GM12872 (cell line): Measurements from ENCODE around the gene ATP23.
A peak's percentile ranks its signal among the peaks of the same experiment; 100 is the strongest.

Source experiments
- TF ChIP-seq, protein P1 (sequence below): IDR thresholded peaks from 3 replicates; pipeline ENCODE4 v1.5.1; 2011; ENCODE audit warnings: low read depth, mild to moderate bottlenecking, low read length, moderate library complexity; ENCODE audit not compliant: insufficient read depth

The ATP23 gene

DNA sequence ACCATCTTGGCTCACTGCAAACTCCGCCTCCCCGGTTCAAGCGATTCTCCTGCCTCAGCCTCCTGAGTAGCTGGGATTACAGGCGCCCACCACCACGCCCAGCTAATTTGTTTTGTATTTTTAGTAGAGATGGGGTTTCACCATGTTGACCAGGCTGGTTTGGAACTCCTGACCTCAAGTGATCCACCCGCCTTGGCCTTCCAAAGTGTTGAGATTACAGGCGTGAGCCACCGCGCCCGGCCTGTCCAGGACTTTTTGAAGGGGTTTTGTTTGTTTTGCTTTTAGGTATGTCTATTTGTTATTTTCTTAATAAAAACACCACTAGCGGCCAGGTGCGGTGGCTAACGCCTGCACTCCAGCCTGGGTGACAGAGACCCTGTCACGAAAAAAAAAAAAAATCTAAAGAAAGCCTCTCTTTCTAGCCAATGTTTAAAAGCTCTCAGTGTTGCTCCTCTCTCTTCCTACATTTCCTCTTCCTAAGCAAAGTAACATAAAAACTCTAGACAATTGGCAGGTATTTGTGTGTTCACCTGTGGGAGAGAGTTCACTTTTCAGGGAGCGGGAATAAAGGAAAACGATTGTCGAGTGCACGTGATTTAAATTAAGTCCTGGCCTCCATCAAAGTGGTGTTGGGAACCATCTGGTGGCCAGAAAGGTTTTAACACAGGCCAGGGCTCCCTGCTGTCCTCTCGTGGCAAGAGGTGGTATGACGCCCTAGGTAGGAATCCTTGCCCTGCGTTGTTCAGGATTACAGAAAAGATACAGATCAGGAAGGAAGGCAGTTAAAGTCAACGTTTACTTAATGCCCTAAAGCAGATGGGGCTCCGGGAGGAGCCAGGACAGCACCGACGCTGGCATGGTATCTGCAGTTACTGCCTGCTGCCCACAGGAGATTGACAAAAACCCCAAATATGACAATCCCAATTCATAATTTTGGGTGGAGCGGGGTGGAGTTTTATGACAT lies 36.2 kb upstream of the ATP23 start:
- TF ChIP-seq, protein P1, sequence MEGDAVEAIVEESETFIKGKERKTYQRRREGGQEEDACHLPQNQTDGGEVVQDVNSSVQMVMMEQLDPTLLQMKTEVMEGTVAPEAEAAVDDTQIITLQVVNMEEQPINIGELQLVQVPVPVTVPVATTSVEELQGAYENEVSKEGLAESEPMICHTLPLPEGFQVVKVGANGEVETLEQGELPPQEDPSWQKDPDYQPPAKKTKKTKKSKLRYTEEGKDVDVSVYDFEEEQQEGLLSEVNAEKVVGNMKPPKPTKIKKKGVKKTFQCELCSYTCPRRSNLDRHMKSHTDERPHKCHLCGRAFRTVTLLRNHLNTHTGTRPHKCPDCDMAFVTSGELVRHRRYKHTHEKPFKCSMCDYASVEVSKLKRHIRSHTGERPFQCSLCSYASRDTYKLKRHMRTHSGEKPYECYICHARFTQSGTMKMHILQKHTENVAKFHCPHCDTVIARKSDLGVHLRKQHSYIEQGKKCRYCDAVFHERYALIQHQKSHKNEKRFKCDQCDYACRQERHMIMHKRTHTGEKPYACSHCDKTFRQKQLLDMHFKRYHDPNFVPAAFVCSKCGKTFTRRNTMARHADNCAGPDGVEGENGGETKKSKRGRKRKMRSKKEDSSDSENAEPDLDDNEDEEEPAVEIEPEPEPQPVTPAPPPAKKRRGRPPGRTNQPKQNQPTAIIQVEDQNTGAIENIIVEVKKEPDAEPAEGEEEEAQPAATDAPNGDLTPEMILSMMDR, result peak; percentile 100

DNA sequence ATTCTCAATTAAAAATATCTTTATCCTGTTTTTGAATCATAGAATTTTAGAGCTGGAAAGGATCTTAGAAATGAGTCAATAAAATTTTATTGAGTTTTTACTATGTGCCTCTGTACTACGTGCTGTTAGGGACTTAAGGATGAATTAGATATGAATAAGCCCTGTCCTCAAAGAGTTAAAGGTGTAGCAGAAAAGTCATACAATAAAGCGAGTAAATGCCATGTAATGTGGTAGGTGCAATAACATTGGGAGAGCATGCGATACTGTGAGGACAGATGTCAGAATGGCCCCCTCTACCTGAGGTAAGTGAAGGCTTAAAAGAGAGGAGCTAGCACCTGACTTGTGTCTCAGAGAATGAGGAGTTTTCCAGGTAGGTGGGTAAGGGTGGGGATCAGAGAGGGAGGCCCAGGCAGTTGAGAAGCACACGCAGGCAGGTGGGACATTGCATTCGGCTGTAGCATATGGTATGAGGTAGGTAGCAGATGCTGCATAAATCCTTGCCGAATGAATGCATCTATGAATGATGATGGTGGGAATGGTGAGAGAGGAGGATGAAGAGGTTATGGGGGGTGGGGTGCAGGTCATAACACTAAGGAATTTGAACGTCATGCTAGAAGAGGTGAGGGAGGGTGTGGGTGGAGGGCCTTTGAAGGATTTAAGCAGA lies 35.4 kb upstream of the ATP23 start:
- TF ChIP-seq, protein P1, result no peak

DNA sequence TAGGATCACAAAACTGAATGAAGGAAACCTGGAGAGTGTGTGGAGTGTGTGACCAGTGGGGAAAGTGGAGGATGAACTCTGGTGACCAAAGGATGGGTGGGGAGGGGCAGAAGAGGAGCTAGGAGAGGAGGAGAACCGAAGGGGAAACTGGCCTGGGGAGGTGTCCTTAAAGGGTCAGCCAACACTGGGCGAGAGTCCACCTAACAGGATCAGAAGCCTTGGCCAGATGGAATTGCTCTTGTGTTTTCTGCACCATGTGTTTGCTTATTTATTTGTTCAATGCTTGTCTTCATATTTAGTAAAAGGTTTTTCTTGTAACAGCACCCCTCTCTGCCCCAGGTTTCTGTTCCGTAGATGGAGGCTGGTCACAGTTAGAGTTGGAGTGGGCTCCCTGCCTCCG lies 34.5 kb upstream of the ATP23 start:
- TF ChIP-seq, protein P1, result no peak

DNA sequence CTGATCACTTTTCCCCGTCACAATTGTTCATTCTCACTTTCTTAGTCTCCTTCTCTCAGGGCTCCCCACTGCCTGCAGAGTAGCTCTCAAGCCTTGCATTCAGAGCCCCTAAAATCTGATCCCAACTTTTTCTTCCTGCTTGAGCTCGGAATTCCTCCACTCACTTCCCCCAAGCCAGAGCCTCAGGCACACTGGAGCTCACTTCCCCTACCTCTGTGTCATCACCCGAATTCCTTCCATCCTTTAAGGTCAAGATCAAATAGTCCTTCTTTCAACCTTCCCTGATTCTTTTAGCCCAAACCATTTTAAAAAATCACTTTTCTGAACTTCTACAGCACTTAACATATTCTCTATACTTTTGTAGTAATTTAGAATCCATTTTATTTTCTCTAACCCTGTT lies 34.1 kb upstream of the ATP23 start:
- TF ChIP-seq, protein P1, result no peak

DNA sequence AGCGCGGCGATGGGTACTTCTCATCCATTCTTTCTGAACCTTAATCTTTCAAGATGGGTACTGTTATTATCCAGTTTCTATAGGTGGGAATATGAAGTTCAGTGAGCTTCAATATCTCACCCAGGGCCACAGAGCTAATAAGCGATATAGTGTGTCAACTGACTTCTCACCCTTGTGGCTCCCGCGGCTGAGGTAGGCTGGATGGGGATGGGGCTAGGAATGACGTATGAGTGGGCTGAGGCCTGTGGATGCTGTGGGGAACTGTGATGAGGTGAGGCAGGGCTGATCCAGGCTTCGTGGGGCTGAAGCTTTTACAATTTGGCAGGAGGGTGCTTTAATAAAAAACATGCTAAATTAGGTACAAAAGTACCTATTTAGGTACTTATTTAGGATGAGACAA lies 32.9 kb upstream of the ATP23 start:
- TF ChIP-seq, protein P1, result no peak

DNA sequence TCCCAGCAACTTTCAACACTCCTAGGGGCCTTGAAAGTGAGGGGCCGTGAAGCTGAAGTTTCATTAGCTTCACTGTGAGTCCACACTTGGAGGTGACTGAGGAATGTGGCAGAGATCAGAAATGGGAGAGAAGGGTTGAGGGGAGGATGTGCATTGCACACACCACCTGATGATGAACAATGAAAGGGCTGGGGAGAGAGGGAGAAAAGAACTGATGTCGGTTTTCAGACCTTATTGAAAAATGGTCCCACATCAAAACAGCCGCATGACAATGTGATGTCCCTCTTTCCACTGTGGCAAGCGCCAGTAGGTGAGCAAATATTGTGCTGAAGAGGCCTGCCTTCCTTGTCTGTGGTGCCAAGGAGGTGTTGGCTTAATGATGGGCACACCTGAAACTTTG lies 32.3 kb upstream of the ATP23 start:
- TF ChIP-seq, protein P1, result no peak

DNA sequence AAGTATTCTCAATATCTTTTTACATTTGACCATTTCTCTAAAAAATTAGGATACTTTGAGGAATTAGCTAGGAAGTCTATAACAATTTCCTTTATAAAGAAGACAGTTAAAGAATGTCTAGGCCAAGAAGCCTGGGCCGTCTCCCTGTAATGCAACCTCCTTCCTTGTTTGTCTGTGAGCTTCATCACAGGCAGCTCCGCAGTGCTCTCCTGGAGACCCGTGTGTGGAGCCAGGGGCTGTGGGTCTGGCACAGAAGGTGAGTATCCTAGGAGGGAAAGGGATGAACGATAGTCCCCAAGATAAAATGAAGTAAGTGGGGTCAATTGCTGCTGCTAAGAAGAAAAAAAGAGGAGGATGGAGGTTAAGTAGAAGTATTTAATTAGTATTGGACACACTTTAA lies 31.8 kb upstream of the ATP23 start:
- TF ChIP-seq, protein P1, result no peak
